ENCODE results near the gene ATP5F1E.

The ATP5F1E gene

DNA sequence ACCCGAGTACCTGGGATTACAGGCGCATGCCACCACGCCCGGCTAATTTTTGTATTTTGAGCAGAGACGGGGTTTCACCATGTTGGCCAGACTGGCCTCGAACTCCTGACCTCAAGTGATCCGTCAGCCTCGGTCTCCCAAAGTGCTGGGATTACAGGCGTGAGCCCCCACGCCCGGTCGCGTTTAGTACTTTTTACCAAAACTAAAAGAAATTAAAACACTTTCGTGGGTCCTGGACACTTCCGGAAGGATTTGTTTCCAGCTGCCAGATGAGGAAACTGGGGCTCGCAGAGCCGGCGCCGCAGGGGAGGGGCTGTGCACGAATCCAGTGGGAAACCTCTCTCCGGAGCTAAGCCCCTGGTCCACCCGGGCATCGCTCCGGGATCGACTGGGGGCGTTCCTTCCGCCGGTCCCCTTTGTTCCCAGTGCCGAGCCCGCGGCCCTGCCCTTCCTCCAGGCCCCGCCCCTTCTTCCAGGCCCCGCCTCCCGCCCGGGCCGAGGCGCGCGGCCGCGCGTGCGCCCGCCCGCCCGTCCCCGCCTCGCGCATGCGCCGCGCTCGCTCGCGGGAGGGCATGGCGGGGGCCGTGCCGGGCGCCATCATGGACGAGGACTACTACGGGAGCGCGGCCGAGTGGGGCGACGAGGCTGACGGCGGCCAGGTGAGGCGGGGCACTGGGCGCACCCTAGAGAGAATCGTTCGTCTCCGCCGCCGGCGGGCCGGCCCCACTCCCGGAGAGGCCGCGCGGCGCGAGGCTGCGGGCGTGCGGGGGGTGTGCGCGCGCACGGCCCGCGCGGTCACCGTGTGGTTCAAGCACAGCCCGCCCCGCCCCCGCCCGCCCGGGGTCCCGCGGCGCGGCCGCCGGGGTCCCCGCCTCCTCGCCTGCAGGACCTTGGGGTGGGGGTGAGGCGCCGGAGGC, 51.2 kb downstream of the ATP5F1E start, which contains the start of gene NELFCD:
NELFCD (plus strand) TSS at position 546 of the 917 bp plus-strand sequence; CDS start at position 600, 54 bp downstream.
- H3K4me3 ChIP-seq (ENCODE audit: low read length in 2 of 2) = peak within 1 kb of the TSS; percentile 85 to 94
- peaks cover 4 to 6% of the 10 kb centered on the region in 2 donors for H3K9me3 ChIP-seq (ENCODE audit: control insufficient read depth in 2 of 2, low read length in 2 of 2)
- no peaks in the 10 kb centered on the region for H3K27me3 ChIP-seq (ENCODE audit: control insufficient read depth in 1 of 2, insufficient read depth in 2 of 2, low read length in 2 of 2)
- no peaks in the 10 kb centered on the region for H3K36me3 ChIP-seq (ENCODE audit: control insufficient read depth in 2 of 2, insufficient read depth in 2 of 2, low read length in 2 of 2)
- peak within 1 kb of the TSS; percentile 73 to 82 for H3K9ac ChIP-seq (ENCODE audit: low read length in 2 of 2)
- peaks cover 27% of the 10 kb centered on the region for H3K4me1 ChIP-seq (ENCODE audit: control insufficient read depth, insufficient read depth, low read length)
- no peak within 1 kb of the TSS for H3K27ac ChIP-seq (ENCODE audit: low read length)

DNA sequence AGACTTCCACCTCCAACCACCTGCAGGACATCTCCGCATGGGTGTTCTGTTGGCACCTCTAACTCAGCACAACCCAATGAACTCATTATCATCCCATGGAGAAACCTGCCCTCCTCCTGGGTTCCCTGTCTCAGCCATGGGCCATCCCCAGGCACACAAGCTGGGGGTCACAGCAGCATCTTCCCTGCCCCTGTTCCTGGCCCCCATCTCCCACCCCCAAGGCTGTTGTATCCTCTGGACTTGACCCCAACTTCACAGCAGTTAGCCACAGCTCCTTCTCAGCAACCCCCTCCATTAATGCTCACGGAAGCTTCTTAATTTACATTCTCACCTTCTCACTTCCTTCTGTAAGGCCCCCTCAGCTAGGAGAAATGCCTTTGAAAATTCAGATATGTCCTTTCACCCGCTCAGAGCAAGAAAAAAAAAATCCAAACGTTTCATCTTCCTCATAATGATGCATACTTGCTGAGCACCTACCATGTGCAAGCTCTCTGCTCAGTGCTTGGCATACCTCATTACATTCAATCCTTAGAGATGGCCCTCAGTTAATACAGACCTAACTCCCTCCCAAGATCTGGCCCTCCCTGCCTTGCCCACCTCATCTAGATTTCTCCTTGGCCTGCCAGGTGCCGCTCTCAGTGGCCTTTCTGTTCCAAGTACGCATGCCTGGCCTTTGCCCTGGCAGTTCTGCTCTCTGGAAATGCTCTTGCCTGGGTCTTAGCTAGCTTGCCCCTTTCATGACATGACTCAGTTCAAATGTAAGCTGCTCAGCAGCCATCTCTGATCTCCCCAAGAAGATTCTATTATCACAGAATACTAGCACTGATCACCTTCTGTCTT, 53.6 kb downstream of the ATP5F1E start:
- no peaks in the 10 kb centered on the region for H3K27me3 ChIP-seq (ENCODE audit: control insufficient read depth in 1 of 2, insufficient read depth in 2 of 2, low read length in 2 of 2)
- no peak overlapping the region for H3K27ac ChIP-seq (ENCODE audit: low read length)
- H3K4me3 ChIP-seq (ENCODE audit: low read length in 2 of 2) = no peak overlapping the region
- peaks cover 4 to 6% of the 10 kb centered on the region in 2 donors for H3K9me3 ChIP-seq (ENCODE audit: control insufficient read depth in 2 of 2, low read length in 2 of 2)
- peaks cover 13% of the 10 kb centered on the region for H3K4me1 ChIP-seq (ENCODE audit: control insufficient read depth, insufficient read depth, low read length)
- no peaks in the 10 kb centered on the region for H3K36me3 ChIP-seq (ENCODE audit: control insufficient read depth in 2 of 2, insufficient read depth in 2 of 2, low read length in 2 of 2)
- H3K9ac ChIP-seq (ENCODE audit: low read length in 2 of 2) = no peak overlapping the region

DNA sequence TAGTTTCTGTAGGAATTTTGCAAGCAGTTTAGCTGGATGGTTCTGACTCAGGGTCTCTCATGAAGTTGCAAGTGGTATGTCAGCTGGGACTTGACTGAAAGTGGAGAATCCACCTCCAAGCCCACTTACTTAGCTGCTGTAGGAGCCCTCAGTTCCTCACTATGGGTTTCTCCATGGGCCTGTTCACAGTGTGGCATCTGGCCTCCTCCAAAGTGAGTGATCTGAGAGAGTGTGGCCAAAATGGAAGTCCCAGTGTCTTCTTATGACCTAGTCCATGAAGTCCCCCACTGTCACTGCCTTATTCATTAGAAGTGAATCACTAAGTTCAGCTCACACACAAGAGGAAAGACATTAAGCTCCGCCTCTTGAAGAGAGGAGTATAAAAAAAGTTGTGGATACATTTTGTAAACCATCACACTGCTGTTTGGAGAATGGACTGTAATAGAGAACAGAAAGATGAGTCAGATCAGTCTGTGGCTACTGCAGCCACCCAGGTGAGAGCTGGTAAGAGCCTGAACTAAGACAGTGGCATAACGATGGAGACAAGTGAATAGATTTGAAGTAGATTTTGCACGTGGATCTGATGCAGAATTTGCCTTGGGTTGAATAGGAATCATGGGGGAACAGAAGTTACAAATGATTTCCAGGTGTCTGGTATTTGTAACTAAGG, 55.9 kb downstream of the ATP5F1E start:
- Histone ChIP-seq H3K27ac (ENCODE audit: low read length) (no peak overlapping the region), H3K9me3 (ENCODE audit: control insufficient read depth in 2 of 2, low read length in 2 of 2) (peaks cover 4 to 6% of the 10 kb centered on the region in 2 donors), H3K27me3 (ENCODE audit: control insufficient read depth in 1 of 2, insufficient read depth in 2 of 2, low read length in 2 of 2) (no peaks in the 10 kb centered on the region), H3K4me3 (ENCODE audit: low read length in 2 of 2) (no peak overlapping the region), H3K9ac (ENCODE audit: low read length in 2 of 2) (no peak overlapping the region), H3K4me1 (ENCODE audit: control insufficient read depth, insufficient read depth, low read length) (no peaks in the 10 kb centered on the region), H3K36me3 (ENCODE audit: control insufficient read depth in 2 of 2, insufficient read depth in 2 of 2, low read length in 2 of 2) (no peaks in the 10 kb centered on the region)

Measured in stomach smooth muscle (tissue), 2 donors.